Stimulated activated CD4-positive, alpha-beta T cell treated with anti-CD3 and anti-CD28 coated beads, Interleukin-12 subunit alpha, Interleukin-12 subunit beta, amount 100 ng/mL, for 4 hours (primary cell): Measurements from ENCODE around the gene RIMBP3B.
"Not testable (repeated sequence)": the region's sequence is repeated elsewhere in the genome, so short reads cannot be mapped to it uniquely, and the experiment has no call there.

Experiments
- DNase-seq: peaks from one replicate; pipeline ENCODE4 v3.0.0-alpha.2; 2020

The RIMBP3B gene

GRCh38 chr22:21417227-21417746 lies 33.7 kb downstream of the RIMBP3B start, which contains the start of gene HIC2:
Gene HIC2, plus strand, starts transcription at chr22:21417371. Its CDS starts 25,461 bp downstream, at chr22:21442832.
- not testable (repeated sequence) for DNase-seq

- peak; percentile 26 for DNase-seq
Measured at GRCh38 chr22:21417853-21418252, 34.3 kb downstream of the RIMBP3B start.

GRCh38 chr22:21418974-21419638 lies 35.6 kb downstream of the RIMBP3B start:
- DNase-seq, result not testable (repeated sequence)

GRCh38 chr22:21420180-21420763 lies 36.7 kb downstream of the RIMBP3B start:
- DNase-seq, result not testable (repeated sequence)

- DNase-seq, result not testable (repeated sequence)
Measured at GRCh38 chr22:21424084-21424709, 40.6 kb downstream of the RIMBP3B start.

- not testable (repeated sequence) for DNase-seq
Measured at GRCh38 chr22:21434378-21435233, 51.1 kb downstream of the RIMBP3B start.

GRCh38 chr22:21435998-21436810 lies 52.7 kb downstream of the RIMBP3B start:
- not testable (repeated sequence) for DNase-seq

- DNase-seq, result not testable (repeated sequence)
Measured at GRCh38 chr22:21438013-21438412, 54.5 kb downstream of the RIMBP3B start.
